ENCODE data around the gene HBZ.
"Not testable (repeated sequence)": the region's sequence is repeated elsewhere in the genome, so short reads cannot be mapped to it uniquely, and the experiment has no call there.

The HBZ gene

GRCh38 chr16:164134-164823 is 11.8 kb downstream of the HBZ start:
- not testable (repeated sequence) for DNase-seq (ENCODE audit: low spot score); H3K27ac ChIP-seq (ENCODE audit: poor library complexity, severe bottlenecking); ATAC-seq (ENCODE audit: low read depth); H3K4me1 ChIP-seq (ENCODE audit: insufficient read depth, poor library complexity, severe bottlenecking); H3K9me3 ChIP-seq (ENCODE audit: severe bottlenecking); H3K36me3 ChIP-seq (ENCODE audit: low read depth); H3K4me3 ChIP-seq (ENCODE audit: severe bottlenecking)
- peaks cover 36% of the 10 kb centered on the region for H3K27me3 ChIP-seq (ENCODE audit: insufficient read depth, poor library complexity, severe bottlenecking)

- Histone ChIP-seq H3K4me3 (ENCODE audit: severe bottlenecking) (no peak overlapping the region), H3K36me3 (ENCODE audit: low read depth) (no peaks in the 10 kb centered on the region), H3K9me3 (ENCODE audit: severe bottlenecking) (no peaks in the 10 kb centered on the region), H3K4me1 (ENCODE audit: insufficient read depth, poor library complexity, severe bottlenecking) (no peaks in the 10 kb centered on the region), H3K27me3 (ENCODE audit: insufficient read depth, poor library complexity, severe bottlenecking) (peaks cover 36% of the 10 kb centered on the region), H3K27ac (ENCODE audit: poor library complexity, severe bottlenecking) (no peak overlapping the region)
- ATAC-seq (ENCODE audit: low read depth) (no peak), DNase-seq (ENCODE audit: low spot score) (no peak)
- TF ChIP-seq CTCF (IDR thresholded peaks at IDR 0.05; ENCODE audit: poor library complexity, severe bottlenecking), result no peak
Observed at GRCh38 chr16:164827-165538, 12.5 kb downstream of the HBZ start.

- H3K27ac ChIP-seq (ENCODE audit: poor library complexity, severe bottlenecking), result no peak within 1 kb of the TSS
- ATAC-seq (ENCODE audit: low read depth), result no peak
- no peaks in the 10 kb centered on the region for H3K4me1 ChIP-seq (ENCODE audit: insufficient read depth, poor library complexity, severe bottlenecking)
- no peak within 1 kb of the TSS for H3K4me3 ChIP-seq (ENCODE audit: severe bottlenecking)
- no peak for DNase-seq (ENCODE audit: low spot score)
- peaks cover 43% of the 10 kb centered on the region for H3K27me3 ChIP-seq (ENCODE audit: insufficient read depth, poor library complexity, severe bottlenecking)
- TF ChIP-seq CTCF (IDR thresholded peaks at IDR 0.05; ENCODE audit: poor library complexity, severe bottlenecking), result no peak
- no peaks in the 10 kb centered on the region for H3K36me3 ChIP-seq (ENCODE audit: low read depth)
- H3K9me3 ChIP-seq (ENCODE audit: severe bottlenecking), result no peaks in the 10 kb centered on the region
Observed at GRCh38 chr16:165539-166374, 13.3 kb downstream of the HBZ start, which contains the start of gene HBM. Gene HBM, plus strand, starts transcription at chr16:165978. Its CDS starts 20 bp downstream, at chr16:165998.

- Histone ChIP-seq H3K36me3 (ENCODE audit: low read depth) (no peaks in the 10 kb centered on the region), H3K27ac (ENCODE audit: poor library complexity, severe bottlenecking) (no peak overlapping the region), H3K4me1 (ENCODE audit: insufficient read depth, poor library complexity, severe bottlenecking) (no peaks in the 10 kb centered on the region), H3K27me3 (ENCODE audit: insufficient read depth, poor library complexity, severe bottlenecking) (peaks cover 51% of the 10 kb centered on the region), H3K4me3 (ENCODE audit: severe bottlenecking) (no peak overlapping the region), H3K9me3 (ENCODE audit: severe bottlenecking) (no peaks in the 10 kb centered on the region)
- ATAC-seq (ENCODE audit: low read depth), result no peak
- no peak for TF ChIP-seq CTCF (IDR thresholded peaks at IDR 0.05; ENCODE audit: poor library complexity, severe bottlenecking)
- DNase-seq (ENCODE audit: low spot score), result no peak
Observed at GRCh38 chr16:166375-167121, 14.1 kb downstream of the HBZ start.
